Measurements from ENCODE around the gene RAD51B. TPM values are rescaled to one million over a fixed set of nuclear protein-coding genes. Genes with fewer than 3 reads are reported as not detected.

RAD51B gene
- total RNA-seq, 1 donor from 2014 or later: 8.9 TPM

- DNase-seq (ENCODE audit: low read depth in 2 of 2): no peak
Measured at GRCh38 chr14:68519671-68520187, 700.1 kb downstream of the RAD51B start.

- DNase-seq (ENCODE audit: low read depth in 2 of 2): no peak
Measured at GRCh38 chr14:68520637-68521556, 701.3 kb downstream of the RAD51B start.

- no peak for DNase-seq (ENCODE audit: low read depth in 2 of 2)
Measured at GRCh38 chr14:68521557-68521901, 702.0 kb downstream of the RAD51B start.

- DNase-seq (ENCODE audit: low read depth in 2 of 2): no peak
Measured at GRCh38 chr14:68521961-68522509, 702.5 kb downstream of the RAD51B start.

GRCh38 chr14:68522510-68523325 lies 703.1 kb downstream of the RAD51B start:
- no peak for DNase-seq (ENCODE audit: low read depth in 2 of 2)

GRCh38 chr14:68523326-68523610 lies 703.7 kb downstream of the RAD51B start:
- no peak for DNase-seq (ENCODE audit: low read depth in 2 of 2)

GRCh38 chr14:68523989-68524725 lies 704.6 kb downstream of the RAD51B start:
- peak in 1 of 2 donors; percentile 9 for DNase-seq (ENCODE audit: low read depth in 2 of 2)

- DNase-seq (ENCODE audit: low read depth in 2 of 2): no peak
Measured at GRCh38 chr14:68525516-68525915, 705.9 kb downstream of the RAD51B start.

GRCh38 chr14:68526512-68527091 lies 707.0 kb downstream of the RAD51B start:
- peak; percentile 62 to 74 for DNase-seq (ENCODE audit: low read depth in 2 of 2)

- no peak for DNase-seq (ENCODE audit: low read depth in 2 of 2)
Measured at GRCh38 chr14:68527329-68527851, 707.8 kb downstream of the RAD51B start.

- DNase-seq (ENCODE audit: low read depth in 2 of 2): peak in 1 of 2 donors; percentile 14
Measured at GRCh38 chr14:68528040-68528687, 708.6 kb downstream of the RAD51B start.

GRCh38 chr14:68530443-68530842 lies 710.9 kb downstream of the RAD51B start:
- DNase-seq (ENCODE audit: low read depth in 2 of 2): no peak

GRCh38 chr14:68532496-68532895 lies 712.9 kb downstream of the RAD51B start:
- DNase-seq (ENCODE audit: low read depth in 2 of 2): no peak

- no peak for DNase-seq (ENCODE audit: low read depth in 2 of 2)
Measured at GRCh38 chr14:68534276-68534675, 714.7 kb downstream of the RAD51B start.

GRCh38 chr14:68535404-68536017 lies 715.9 kb downstream of the RAD51B start:
- DNase-seq (ENCODE audit: low read depth in 2 of 2): peak in 1 of 2 donors; percentile 70

GRCh38 chr14:68536018-68536410 lies 716.4 kb downstream of the RAD51B start:
- DNase-seq (ENCODE audit: low read depth in 2 of 2): no peak

- no peak for DNase-seq (ENCODE audit: low read depth in 2 of 2)
Measured at GRCh38 chr14:68538639-68539038, 719.1 kb downstream of the RAD51B start.

GRCh38 chr14:68539241-68539737 lies 719.7 kb downstream of the RAD51B start:
- DNase-seq (ENCODE audit: low read depth in 2 of 2): no peak

- DNase-seq (ENCODE audit: low read depth in 2 of 2): peak in 1 of 2 donors; percentile 27
Measured at GRCh38 chr14:68539789-68540188, 720.2 kb downstream of the RAD51B start.

All from lung microvascular endothelial cell (primary cell).